Tibial nerve (tissue), 4 donors: ENCODE results near the gene MAOB. TPM values are rescaled to one million over a fixed set of nuclear protein-coding genes. Genes with fewer than 3 reads are reported as not detected.

Experiments
- DNase-seq, 2 donors: peaks; one replicate each; pipeline ENCODE4 v3.0.0-alpha.2; 2019; ENCODE audit warnings: low spot score in 2 of 2
- H3K27ac ChIP-seq, 4 donors: fragments of 200-600 bp; sonication (generic) in 3 of 4; one replicate each; pipeline ENCODE4 v1.5.1; 2017 to 2019; ENCODE audit warnings: mild to moderate bottlenecking in 1 of 4
- H3K27me3 ChIP-seq, 2 donors: fragments of 200-600 bp; sonication (generic) in 1 of 2; one replicate each; pipeline versions ENCODE4 v1.5.1 to v1.6.0; 2017 to 2019
- H3K36me3 ChIP-seq, 3 donors: fragments of 200-600 bp; sonication (generic); one replicate each; pipeline ENCODE4 v1.5.1; 2018 to 2019
- H3K4me1 ChIP-seq, 4 donors: fragments of 200-600 bp; sonication (generic) in 3 of 4; one replicate each; pipeline ENCODE4 v1.5.1; 2017 to 2019
- H3K4me3 ChIP-seq, 4 donors: fragments of 200-600 bp; sonication (generic) in 3 of 4; one replicate each; pipeline ENCODE4 v1.5.1; 2017 to 2019; ENCODE audit warnings: mild to moderate bottlenecking in 1 of 4, moderate library complexity in 1 of 4
- H3K9me3 ChIP-seq, 4 donors: fragments of 200-600 bp; sonication (generic) in 3 of 4; one replicate each; pipeline ENCODE4 v1.5.1; 2017 to 2019
- CTCF ChIP-seq, 5 experiments: fragments of 200-600 bp in 3 of 5; fragments of 450-650 bp in 2 of 5; sonication (generic) in 3 of 5; IDR thresholded peaks; one replicate each; pipeline ENCODE4 v1.5.1; 2016 to 2019; ENCODE audit warnings: antibody characterized with exemption in 5 of 5, mild to moderate bottlenecking in 3 of 5, moderate library complexity in 2 of 5
- EP300 ChIP-seq, 2 donors: sonication (generic); formaldehyde crosslinking; IDR thresholded peaks; one replicate each; pipeline ENCODE4 v1.6.1; 2017; ENCODE audit warnings: antibody characterized with exemption in 2 of 2, mild to moderate bottlenecking in 1 of 2
- POLR2A ChIP-seq, 2 donors: fragments of 450-650 bp; IDR thresholded peaks; one replicate each; pipeline ENCODE4 v1.6.1; 2017; ENCODE audit warnings: antibody characterized with exemption in 2 of 2, mild to moderate bottlenecking in 2 of 2, moderate library complexity in 2 of 2
- WGBS, 2 donors: methylation state at CpG; one replicate each; pipeline ENCODE4 v1.1.5; 2018; 5-methylcytosine and 5-hydroxymethylcytosine counted together
- total RNA-seq, 4 donors: library from RNA; depleted of rRNA; stranded (reverse); fragments of >200 nt; gene quantifications; one replicate each; pipeline ENCODE4 v1.1.0, GENCODE V29; 2016

MAOB gene
- total RNA-seq, 4 donors from 2014 or later: 8.8 to 35.1 (median 22.8) TPM

GRCh38 chrX:43860646-43861370, 21.4 kb downstream of the MAOB start:
- TF ChIP-seq EP300 (IDR thresholded peaks at IDR 0.05) (no peak), POLR2A (IDR thresholded peaks at IDR 0.05) (no peak), CTCF (IDR thresholded peaks at IDR 0.05) (no peak)
- Histone ChIP-seq H3K36me3 (no peaks in the 10 kb centered on the region), H3K4me1 (no peaks in the 10 kb centered on the region), H3K27me3 (no peaks in the 10 kb centered on the region), H3K9me3 (no peaks in the 10 kb centered on the region), H3K27ac (no peak overlapping the region), H3K4me3 (no peak overlapping the region)
- peak in 1 of 2 donors; percentile 29 for DNase-seq
- WGBS, 2 donors: 35 to 51% methylated on average over 8 of the region's 8 CpGs

- TF ChIP-seq POLR2A (IDR thresholded peaks at IDR 0.05) (no peak), CTCF (IDR thresholded peaks at IDR 0.05) (no peak), EP300 (IDR thresholded peaks at IDR 0.05) (no peak)
- H3K27ac ChIP-seq: no peak overlapping the region
- H3K4me3 ChIP-seq: no peak overlapping the region
- H3K36me3 ChIP-seq: no peaks in the 10 kb centered on the region
- no peaks in the 10 kb centered on the region for H3K4me1 ChIP-seq
- DNase-seq: no peak
- WGBS, 2 donors: 80 to 97% methylated on average over 5 to 6 of the region's 6 CpGs
- no peaks in the 10 kb centered on the region for H3K27me3 ChIP-seq
- no peaks in the 10 kb centered on the region for H3K9me3 ChIP-seq
These were observed 28.9 kb downstream of the MAOB start for GRCh38 chrX:43853225-43853828.

- Histone ChIP-seq H3K9me3 (no peaks in the 10 kb centered on the region), H3K27me3 (no peaks in the 10 kb centered on the region), H3K27ac (no peak overlapping the region), H3K36me3 (no peaks in the 10 kb centered on the region), H3K4me3 (no peak overlapping the region), H3K4me1 (no peaks in the 10 kb centered on the region)
- no peak for TF ChIP-seq EP300 (IDR thresholded peaks at IDR 0.05)
- no peak for TF ChIP-seq CTCF (IDR thresholded peaks at IDR 0.05)
- no peak for TF ChIP-seq POLR2A (IDR thresholded peaks at IDR 0.05)
- no peak for DNase-seq
- WGBS, 2 donors: 75 to 79% methylated on average over 2 of the region's 2 CpGs
These were observed 31.6 kb downstream of the MAOB start for GRCh38 chrX:43850629-43851028.

GRCh38 chrX:43849173-43849572, 33.1 kb downstream of the MAOB start:
- no peak overlapping the region for H3K27ac ChIP-seq
- no peaks in the 10 kb centered on the region for H3K36me3 ChIP-seq
- TF ChIP-seq POLR2A (IDR thresholded peaks at IDR 0.05) (no peak), CTCF (IDR thresholded peaks at IDR 0.05) (no peak), EP300 (IDR thresholded peaks at IDR 0.05) (no peak)
- no peaks in the 10 kb centered on the region for H3K27me3 ChIP-seq
- WGBS, 2 donors: 66 to 71% methylated on average over 4 to 6 of the region's 6 CpGs
- no peaks in the 10 kb centered on the region for H3K9me3 ChIP-seq
- no peaks in the 10 kb centered on the region for H3K4me1 ChIP-seq
- no peak for DNase-seq
- H3K4me3 ChIP-seq: no peak overlapping the region

- 92 to 98% methylated on average over 2 of the region's 2 CpGs for WGBS, 2 donors
- H3K27ac ChIP-seq: no peak overlapping the region
- no peaks in the 10 kb centered on the region for H3K9me3 ChIP-seq
- DNase-seq: no peak
- TF ChIP-seq CTCF (IDR thresholded peaks at IDR 0.05) (no peak), POLR2A (IDR thresholded peaks at IDR 0.05) (no peak), EP300 (IDR thresholded peaks at IDR 0.05) (no peak)
- H3K27me3 ChIP-seq: no peaks in the 10 kb centered on the region
- H3K4me1 ChIP-seq: no peaks in the 10 kb centered on the region
- H3K4me3 ChIP-seq: no peak overlapping the region
- no peaks in the 10 kb centered on the region for H3K36me3 ChIP-seq
These were observed 34.9 kb downstream of the MAOB start for GRCh38 chrX:43847352-43847751.
